ENCODE measurements around the gene CNGA2. TPM values are rescaled to one million over a fixed set of nuclear protein-coding genes. Genes with fewer than 3 reads are reported as not detected.

Gene CNGA2
- total RNA-seq, 1 donor from 2014 or later = not detected

DNA sequence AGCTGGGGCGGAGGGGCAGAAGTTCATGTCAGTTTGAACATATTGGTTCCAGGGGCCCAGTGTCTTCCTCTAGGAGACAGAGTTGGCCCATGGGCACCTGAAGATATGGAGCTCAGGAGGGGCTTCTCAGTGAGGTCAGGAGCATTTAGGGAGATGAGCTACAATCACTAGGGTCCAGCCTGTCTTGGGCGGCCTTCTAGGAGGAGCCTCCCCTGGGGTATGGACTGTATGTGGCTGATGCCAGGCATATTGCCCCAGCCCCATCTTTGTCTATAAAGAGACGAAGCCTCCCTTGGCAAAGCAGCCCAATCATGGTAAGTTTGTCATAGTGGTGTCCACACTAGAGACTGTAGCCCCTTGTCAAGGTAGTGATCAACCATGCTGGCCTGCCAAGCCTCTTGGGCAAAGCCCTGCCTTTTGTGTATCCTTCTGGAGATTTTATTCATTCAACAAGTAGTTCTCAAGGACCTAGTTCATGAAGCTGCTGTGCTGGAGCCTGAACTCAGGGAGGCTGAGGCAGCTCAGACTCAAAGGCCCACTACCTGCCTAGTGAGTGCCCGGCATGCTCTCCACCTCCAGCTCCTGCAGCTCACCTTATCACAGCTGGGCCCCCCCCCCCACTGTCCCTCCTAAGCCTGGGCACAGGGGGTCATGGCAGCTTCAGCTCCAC, 5.4 kb upstream of the CNGA2 start:
- FAIRE-seq (no peak), DNase-seq (ENCODE audit: low read depth) (no peak)
- Histone ChIP-seq H3K36me3 (ENCODE audit: control insufficient read depth, insufficient read depth, low read length) (no peaks in the 10 kb centered on the region), H3K4me3 (ENCODE audit: low read depth, low read length) (no peak overlapping the region), H3K27me3 (ENCODE audit: control insufficient read depth, insufficient read depth, low read length) (no peaks in the 10 kb centered on the region)
- no peak for TF ChIP-seq CTCF (IDR thresholded peaks at IDR 0.05; ENCODE audit: insufficient read depth, low read length, severe bottlenecking)

GRCh38 chrX:151735219-151735618, 673 bp downstream of the CNGA2 start:
- Histone ChIP-seq H3K36me3 (ENCODE audit: control insufficient read depth, insufficient read depth, low read length) (no peaks in the 10 kb centered on the region), H3K27me3 (ENCODE audit: control insufficient read depth, insufficient read depth, low read length) (no peaks in the 10 kb centered on the region), H3K4me3 (ENCODE audit: low read depth, low read length) (no peak overlapping the region)
- FAIRE-seq (no peak), DNase-seq (ENCODE audit: low read depth) (no peak)
- TF ChIP-seq CTCF (IDR thresholded peaks at IDR 0.05; ENCODE audit: insufficient read depth, low read length, severe bottlenecking) = no peak

- FAIRE-seq (no peak), DNase-seq (ENCODE audit: low read depth) (no peak)
- TF ChIP-seq CTCF (IDR thresholded peaks at IDR 0.05; ENCODE audit: insufficient read depth, low read length, severe bottlenecking) = no peak
- Histone ChIP-seq H3K4me3 (ENCODE audit: low read depth, low read length) (no peak overlapping the region), H3K36me3 (ENCODE audit: control insufficient read depth, insufficient read depth, low read length) (no peaks in the 10 kb centered on the region), H3K27me3 (ENCODE audit: control insufficient read depth, insufficient read depth, low read length) (no peaks in the 10 kb centered on the region)
These were observed 2.1 kb downstream of the CNGA2 start for GRCh38 chrX:151736685-151737084.

- Histone ChIP-seq H3K27me3 (ENCODE audit: control insufficient read depth, insufficient read depth, low read length) (no peaks in the 10 kb centered on the region), H3K4me3 (ENCODE audit: low read depth, low read length) (no peak overlapping the region), H3K36me3 (ENCODE audit: control insufficient read depth, insufficient read depth, low read length) (no peaks in the 10 kb centered on the region)
- DNase-seq (ENCODE audit: low read depth) (no peak), FAIRE-seq (no peak)
- TF ChIP-seq CTCF (IDR thresholded peaks at IDR 0.05; ENCODE audit: insufficient read depth, low read length, severe bottlenecking) = no peak
These were observed 2.9 kb downstream of the CNGA2 start for GRCh38 chrX:151737494-151737893.

DNA sequence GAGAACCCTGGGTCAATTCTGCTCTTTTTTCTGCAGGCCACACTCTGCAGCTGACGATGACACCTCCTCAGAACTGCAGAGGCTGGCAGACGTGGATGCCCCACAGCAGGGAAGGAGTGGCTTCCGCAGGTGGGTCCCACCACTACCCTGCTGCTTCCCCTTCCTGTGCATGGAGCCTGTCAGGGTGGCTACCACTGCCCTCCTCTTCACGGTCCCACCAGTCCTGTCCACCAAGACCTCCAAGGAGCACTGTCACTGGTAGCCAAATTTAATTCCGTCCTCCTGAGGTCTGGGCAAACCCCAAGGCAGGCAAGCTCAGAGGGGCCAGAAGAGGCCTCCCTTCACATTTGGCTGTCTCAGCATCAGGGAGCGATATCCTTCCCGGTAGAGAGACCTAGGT, 4.2 kb downstream of the CNGA2 start:
- Histone ChIP-seq H3K27me3 (ENCODE audit: control insufficient read depth, insufficient read depth, low read length) (no peaks in the 10 kb centered on the region), H3K36me3 (ENCODE audit: control insufficient read depth, insufficient read depth, low read length) (no peaks in the 10 kb centered on the region), H3K4me3 (ENCODE audit: low read depth, low read length) (no peak overlapping the region)
- FAIRE-seq (no peak), DNase-seq (ENCODE audit: low read depth) (no peak)
- TF ChIP-seq CTCF (IDR thresholded peaks at IDR 0.05; ENCODE audit: insufficient read depth, low read length, severe bottlenecking) = no peak

DNA sequence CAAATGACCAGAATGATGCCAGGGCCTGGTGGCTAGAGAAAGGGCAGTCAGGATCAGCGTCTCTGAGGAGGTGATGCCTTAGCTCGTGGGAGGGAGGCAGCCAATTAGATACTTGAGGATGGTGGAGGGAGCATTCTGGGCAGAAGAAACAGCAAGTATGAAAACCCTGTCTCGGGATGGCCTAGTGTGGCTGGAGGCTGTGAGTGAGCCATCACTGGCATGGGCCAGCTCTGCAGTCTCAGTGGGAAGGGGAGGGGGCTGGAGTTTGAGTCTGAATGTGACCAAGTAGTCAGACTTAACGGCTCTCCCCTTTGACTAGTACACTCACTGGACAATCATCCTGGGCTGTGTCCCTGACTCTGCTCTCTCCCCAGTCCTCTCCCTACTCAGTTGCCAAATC, 7.1 kb downstream of the CNGA2 start:
- TF ChIP-seq CTCF (IDR thresholded peaks at IDR 0.05; ENCODE audit: insufficient read depth, low read length, severe bottlenecking) = no peak
- FAIRE-seq (no peak), DNase-seq (ENCODE audit: low read depth) (no peak)
- no peaks in the 10 kb centered on the region for H3K36me3 ChIP-seq (ENCODE audit: control insufficient read depth, insufficient read depth, low read length)
- no peaks in the 10 kb centered on the region for H3K27me3 ChIP-seq (ENCODE audit: control insufficient read depth, insufficient read depth, low read length)
- no peak overlapping the region for H3K4me3 ChIP-seq (ENCODE audit: low read depth, low read length)

Measured in bronchial epithelial cell (primary cell).